Measurements from ENCODE around the gene GAB1.

The GAB1 gene

GRCh38 chr4:143336781-143337599 lies at the start of gene GAB1:
Gene GAB1 (plus strand): TSS chr4:143336876. CDS start chr4:143337189, 313 bp downstream.
- peak; percentile 42 for DNase-seq

GRCh38 chr4:143287572-143287923 lies 49.1 kb upstream of the GAB1 start:
- DNase-seq: no peak

GRCh38 chr4:143288171-143288570 lies 48.5 kb upstream of the GAB1 start:
- no peak for DNase-seq

- no peak for DNase-seq
Observed at GRCh38 chr4:143289370-143289769, 47.3 kb upstream of the GAB1 start.

GRCh38 chr4:143291314-143291713 lies 45.4 kb upstream of the GAB1 start:
- no peak for DNase-seq

GRCh38 chr4:143292858-143293257 lies 43.8 kb upstream of the GAB1 start:
- DNase-seq: no peak

GRCh38 chr4:143294310-143294709 lies 42.4 kb upstream of the GAB1 start:
- DNase-seq: peak; percentile 65

- DNase-seq: no peak
Observed at GRCh38 chr4:143294710-143295275, 41.9 kb upstream of the GAB1 start.

- DNase-seq: no peak
Observed at GRCh38 chr4:143296397-143297067, 40.1 kb upstream of the GAB1 start.

GRCh38 chr4:143300860-143301259 lies 35.8 kb upstream of the GAB1 start:
- DNase-seq: no peak

GRCh38 chr4:143302536-143302935 lies 34.1 kb upstream of the GAB1 start:
- peak; percentile 62 for DNase-seq

GRCh38 chr4:143306788-143307187 lies 29.9 kb upstream of the GAB1 start:
- DNase-seq: no peak

- no peak for DNase-seq
Observed at GRCh38 chr4:143307531-143307930, 29.1 kb upstream of the GAB1 start.

- DNase-seq: no peak
Observed at GRCh38 chr4:143308377-143308776, 28.3 kb upstream of the GAB1 start.

- DNase-seq: no peak
Observed at GRCh38 chr4:143311924-143312323, 24.8 kb upstream of the GAB1 start.

- DNase-seq: no peak
Observed at GRCh38 chr4:143313521-143313920, 23.2 kb upstream of the GAB1 start.

- no peak for DNase-seq
Observed at GRCh38 chr4:143313996-143314395, 22.7 kb upstream of the GAB1 start.

- no peak for DNase-seq
Observed at GRCh38 chr4:143320113-143320512, 16.6 kb upstream of the GAB1 start.

- no peak for DNase-seq
Observed at GRCh38 chr4:143326735-143327134, 9.9 kb upstream of the GAB1 start.

- no peak for DNase-seq
Observed at GRCh38 chr4:143329985-143330384, 6.7 kb upstream of the GAB1 start.

GRCh38 chr4:143335979-143336780 lies 496 bp upstream of the GAB1 start:
- peak; percentile 56 for DNase-seq

- no peak for DNase-seq
Observed at GRCh38 chr4:143337600-143338287, 1.1 kb downstream of the GAB1 start.

- DNase-seq: no peak
Observed at GRCh38 chr4:143338313-143338712, 1.6 kb downstream of the GAB1 start.

Measured in NCI-H446 treated with DMSO at 0.1 percent for 48 hours (cell line).